GM10266 (cell line): Measurements from ENCODE around the gene PFDN1.

Source experiments
- DNase-seq: peaks from one replicate; pipeline ENCODE4 v3.0.0; 2012; ENCODE audit errors: extremely low spot score
- TF ChIP-seq, protein P1 (sequence below): IDR thresholded peaks from 2 replicates; pipeline ENCODE4 v1.5.1; 2012; ENCODE audit warnings: mild to moderate bottlenecking, low read depth; ENCODE audit not compliant: control insufficient read depth, insufficient read depth; ENCODE audit errors: missing control alignments

PFDN1 gene

DNA sequence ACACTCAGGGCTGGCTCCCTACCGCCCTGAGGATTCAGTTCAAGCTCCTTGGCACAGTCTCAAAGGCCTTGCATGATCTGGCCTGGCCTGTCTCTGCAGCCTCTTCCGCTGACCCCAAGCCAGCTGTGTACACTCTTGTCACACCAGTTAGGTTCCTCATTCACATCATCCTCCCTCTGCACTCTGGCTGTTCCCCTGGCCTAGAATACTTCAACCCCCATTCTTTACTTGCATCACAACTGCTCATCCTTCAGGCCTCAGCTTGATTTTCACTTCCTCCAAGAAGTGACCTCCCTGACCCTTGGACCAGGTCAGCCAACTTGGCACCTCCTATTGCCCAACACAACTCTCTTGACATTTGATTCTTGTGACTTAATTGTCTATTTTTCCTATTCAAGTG is 18.9 kb upstream of the PFDN1 start:
- DNase-seq, result no peak
- TF ChIP-seq, protein P1, sequence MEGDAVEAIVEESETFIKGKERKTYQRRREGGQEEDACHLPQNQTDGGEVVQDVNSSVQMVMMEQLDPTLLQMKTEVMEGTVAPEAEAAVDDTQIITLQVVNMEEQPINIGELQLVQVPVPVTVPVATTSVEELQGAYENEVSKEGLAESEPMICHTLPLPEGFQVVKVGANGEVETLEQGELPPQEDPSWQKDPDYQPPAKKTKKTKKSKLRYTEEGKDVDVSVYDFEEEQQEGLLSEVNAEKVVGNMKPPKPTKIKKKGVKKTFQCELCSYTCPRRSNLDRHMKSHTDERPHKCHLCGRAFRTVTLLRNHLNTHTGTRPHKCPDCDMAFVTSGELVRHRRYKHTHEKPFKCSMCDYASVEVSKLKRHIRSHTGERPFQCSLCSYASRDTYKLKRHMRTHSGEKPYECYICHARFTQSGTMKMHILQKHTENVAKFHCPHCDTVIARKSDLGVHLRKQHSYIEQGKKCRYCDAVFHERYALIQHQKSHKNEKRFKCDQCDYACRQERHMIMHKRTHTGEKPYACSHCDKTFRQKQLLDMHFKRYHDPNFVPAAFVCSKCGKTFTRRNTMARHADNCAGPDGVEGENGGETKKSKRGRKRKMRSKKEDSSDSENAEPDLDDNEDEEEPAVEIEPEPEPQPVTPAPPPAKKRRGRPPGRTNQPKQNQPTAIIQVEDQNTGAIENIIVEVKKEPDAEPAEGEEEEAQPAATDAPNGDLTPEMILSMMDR, result no peak

DNA sequence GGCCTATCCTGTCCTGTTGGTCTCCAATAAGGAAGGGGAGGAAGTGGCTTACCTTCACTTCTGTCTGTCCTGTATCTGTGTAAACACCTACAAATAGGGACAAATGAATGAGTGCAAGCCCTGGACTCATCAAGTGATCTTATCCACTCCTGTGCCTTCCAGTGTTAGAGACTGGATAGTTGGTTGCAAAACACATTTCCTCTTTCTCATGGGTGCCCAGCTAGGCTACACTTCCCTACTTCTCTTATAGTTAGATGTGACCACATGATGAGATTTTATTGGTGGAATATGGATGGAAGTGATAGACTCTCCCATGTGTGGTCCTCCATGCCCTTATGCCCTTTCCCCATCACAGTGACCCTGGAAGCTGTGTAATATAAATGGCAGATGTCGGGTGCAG is 16.9 kb upstream of the PFDN1 start:
- TF ChIP-seq, protein P1, result no peak
- no peak for DNase-seq

DNA sequence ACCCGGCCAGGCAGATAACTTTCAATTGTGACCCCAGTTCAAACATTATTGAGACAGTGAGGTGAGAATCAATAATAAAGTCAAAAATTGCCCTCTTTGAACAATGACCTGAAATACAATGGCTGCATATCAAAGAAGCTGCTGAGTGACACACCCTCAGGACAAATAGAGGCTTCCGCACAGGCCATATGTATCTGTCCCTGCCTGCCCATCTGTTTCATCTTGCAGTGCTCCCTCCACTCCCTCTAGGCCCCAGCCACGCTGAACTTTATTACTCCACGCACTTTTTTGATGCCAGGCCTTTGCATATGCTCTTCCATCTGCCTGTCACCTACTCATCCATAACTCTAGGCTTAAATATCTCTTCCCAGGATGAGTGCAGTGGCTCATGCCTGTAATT is 15.9 kb upstream of the PFDN1 start:
- no peak for DNase-seq
- TF ChIP-seq, protein P1, result no peak

DNA sequence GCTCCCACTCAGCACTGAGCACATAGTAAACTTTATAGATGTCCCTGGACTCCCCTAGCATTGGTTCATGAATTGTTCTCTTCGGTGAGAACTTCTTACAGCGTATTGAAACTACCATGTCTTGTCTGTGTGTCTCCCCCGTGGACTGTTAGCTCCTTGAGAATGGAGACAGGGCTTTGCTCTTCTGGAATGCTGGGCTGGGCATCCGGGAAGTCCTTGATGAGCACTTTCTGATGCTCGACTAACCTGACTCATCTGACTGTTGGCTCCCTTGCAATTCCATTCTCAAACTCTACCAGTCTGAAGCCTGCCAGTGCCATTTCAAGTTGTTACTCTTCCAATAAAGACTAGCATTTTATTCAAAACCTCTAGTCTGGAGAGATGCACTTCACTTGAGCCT is 15.0 kb upstream of the PFDN1 start:
- DNase-seq, result no peak
- TF ChIP-seq, protein P1, result no peak

DNA sequence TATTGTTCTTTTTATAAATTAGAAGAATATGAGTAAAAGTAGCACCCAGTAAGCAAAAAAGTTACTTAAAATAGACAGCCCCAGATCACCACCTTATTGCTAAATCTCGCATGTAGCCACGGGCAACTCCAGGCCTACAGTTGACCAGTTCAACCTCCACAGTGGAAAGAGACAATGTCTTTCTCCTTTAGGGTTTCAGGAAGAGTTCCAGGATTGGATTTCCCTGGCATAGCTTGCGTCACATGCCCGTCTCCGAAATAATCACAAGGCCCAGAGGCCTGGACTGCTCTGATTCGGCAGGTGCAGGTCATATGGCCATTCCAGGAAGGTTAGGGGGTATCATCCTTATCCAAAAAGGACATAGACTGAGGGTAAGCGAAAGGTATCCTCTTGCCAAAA is 9.9 kb upstream of the PFDN1 start:
- TF ChIP-seq, protein P1, result no peak
- no peak for DNase-seq

DNA sequence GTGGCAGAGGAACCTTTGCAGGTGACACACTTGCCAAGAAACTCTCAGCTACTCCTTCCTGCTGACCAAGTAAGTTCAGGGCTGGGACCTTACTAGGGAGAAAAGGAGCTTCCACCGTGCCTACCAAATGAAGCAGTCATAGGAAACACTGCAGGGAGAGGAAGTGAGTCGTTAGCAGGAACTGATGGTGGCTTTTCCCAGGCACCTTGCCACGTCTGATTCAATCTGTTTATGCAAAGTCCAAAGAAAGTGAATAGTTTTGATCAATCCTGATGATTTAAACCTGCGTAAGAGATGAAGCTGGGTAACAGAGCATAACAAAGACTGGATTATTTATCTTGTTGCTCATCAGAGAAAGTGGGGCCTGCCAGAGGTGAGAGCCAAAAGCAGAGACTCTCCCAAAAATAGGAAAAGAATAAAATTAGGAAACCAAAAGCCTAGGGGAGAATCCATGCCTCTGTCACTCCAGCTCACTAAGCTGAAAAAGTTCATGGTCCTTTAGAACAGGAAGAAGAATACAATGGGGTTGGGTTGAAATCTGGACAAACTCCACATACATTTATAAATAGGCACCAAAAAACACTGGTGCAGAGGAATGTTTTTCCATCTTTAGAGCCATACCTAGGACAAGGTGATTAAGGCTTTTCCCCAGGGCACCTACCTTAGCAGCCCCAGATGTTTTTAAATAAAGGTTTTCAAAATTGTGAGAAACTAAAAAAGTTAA is 9.3 kb upstream of the PFDN1 start:
- TF ChIP-seq, protein P1, result no peak
- DNase-seq, result no peak

DNA sequence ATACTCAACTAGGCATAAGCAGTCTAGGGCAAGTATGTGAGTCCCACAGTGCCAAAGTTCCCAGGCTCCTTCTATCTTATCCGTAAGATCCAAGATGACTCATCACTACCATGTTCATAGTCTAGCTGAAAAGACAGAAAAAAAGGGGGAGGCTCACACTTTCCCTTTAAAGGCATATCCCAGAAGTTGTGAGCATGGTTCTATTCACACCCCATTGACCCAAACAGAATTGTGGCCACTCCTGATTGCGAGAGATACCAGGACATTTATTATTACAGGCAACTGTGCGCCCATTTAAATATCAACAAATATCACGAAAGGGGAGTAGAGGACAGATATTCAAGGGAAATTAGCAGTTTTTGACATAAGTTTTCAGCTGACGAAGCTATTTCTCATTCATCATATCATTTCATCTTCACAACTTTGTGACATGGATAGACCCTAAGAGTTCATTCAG is 8.1 kb upstream of the PFDN1 start:
- TF ChIP-seq, protein P1, result no peak
- no peak for DNase-seq
